DOHH2 (cell line): ENCODE data around the gene BEX2.

Experiments used
- H3F3A ChIP-seq: fragments of 200-600 bp; sonication (generic), shearing (Covaris generic); 2 replicates; pipeline ENCODE4 v1.6.0; 2016; ENCODE audit warnings: antibody characterized with exemption, mild to moderate bottlenecking; ENCODE audit not compliant: control insufficient read depth, insufficient read depth
- H3K27ac ChIP-seq: fragments of 200-600 bp; sonication (generic); 2 replicates; pipeline ENCODE4 v1.5.1; 2014; ENCODE audit warnings: low read depth, mild to moderate bottlenecking, low read length, moderate library complexity
- H3K27me3 ChIP-seq: fragments of 200-600 bp; sonication (generic); 2 replicates; pipeline ENCODE4 v1.6.1; 2014; ENCODE audit warnings: mild to moderate bottlenecking, low read length, mixed read lengths; ENCODE audit not compliant: control insufficient read depth
- H3K36me3 ChIP-seq: fragments of 200-600 bp; sonication (generic); 2 replicates; pipeline ENCODE4 v1.6.1; 2014; ENCODE audit warnings: mild to moderate bottlenecking, low read length, moderate library complexity, mixed read lengths; ENCODE audit not compliant: control insufficient read depth
- H3K4me1 ChIP-seq: fragments of 200-600 bp; sonication (generic); 2 replicates; pipeline ENCODE4 v1.6.1; 2014; ENCODE audit warnings: mild to moderate bottlenecking, low read length, mixed read lengths; ENCODE audit not compliant: control insufficient read depth
- H3K4me2 ChIP-seq: fragments of 200-600 bp; sonication (generic); 2 replicates; pipeline ENCODE4 v1.6.0; 2014; ENCODE audit warnings: mild to moderate bottlenecking, low read length, moderate library complexity
- H3K4me3 ChIP-seq: fragments of 200-600 bp; sonication (generic); 2 replicates; pipeline ENCODE4 v1.5.1; 2014; ENCODE audit warnings: mild to moderate bottlenecking, low read length, mixed read lengths
- H3K79me2 ChIP-seq: fragments of 200-600 bp; sonication (generic); 2 replicates; pipeline ENCODE4 v1.6.1; 2014; ENCODE audit warnings: mild to moderate bottlenecking, low read length, mixed read lengths; ENCODE audit not compliant: control insufficient read depth
- H3K9me2 ChIP-seq: fragments of 200-600 bp; sonication (generic); replicated peaks from 2 replicates; pipeline ENCODE4 v1.6.1; 2014; ENCODE audit warnings: mild to moderate bottlenecking, low read length, mixed read lengths; ENCODE audit not compliant: control insufficient read depth
- H3K9me3 ChIP-seq: fragments of 200-600 bp; sonication (generic); 2 replicates; pipeline ENCODE4 v1.6.1; 2014; ENCODE audit warnings: antibody characterized with exemption, low read length, mixed read lengths; ENCODE audit not compliant: control insufficient read depth, insufficient read depth
- H4K20me1 ChIP-seq: fragments of 200-600 bp; sonication (generic); 2 replicates; pipeline ENCODE4 v1.6.0; 2014; ENCODE audit warnings: low read depth, mild to moderate bottlenecking, antibody characterized with exemption, low read length, moderate library complexity; ENCODE audit not compliant: control insufficient read depth, insufficient read depth
- CTCF ChIP-seq: fragments of 200-600 bp; sonication (generic); IDR thresholded peaks from one replicate; pipeline ENCODE4 v1.5.1; 2014; ENCODE audit warnings: antibody characterized with exemption, mild to moderate bottlenecking, low read depth, low read length; ENCODE audit not compliant: poor library complexity, severe bottlenecking
- EZH2phosphoT487 ChIP-seq: fragments of 200-600 bp; sonication (generic); IDR thresholded peaks from 2 replicates; pipeline ENCODE4 v1.6.1; 2017; ENCODE audit warnings: borderline replicate concordance, mild to moderate bottlenecking, antibody characterized with exemption, low read length, moderate library complexity, mixed read lengths

Gene BEX2

DNA sequence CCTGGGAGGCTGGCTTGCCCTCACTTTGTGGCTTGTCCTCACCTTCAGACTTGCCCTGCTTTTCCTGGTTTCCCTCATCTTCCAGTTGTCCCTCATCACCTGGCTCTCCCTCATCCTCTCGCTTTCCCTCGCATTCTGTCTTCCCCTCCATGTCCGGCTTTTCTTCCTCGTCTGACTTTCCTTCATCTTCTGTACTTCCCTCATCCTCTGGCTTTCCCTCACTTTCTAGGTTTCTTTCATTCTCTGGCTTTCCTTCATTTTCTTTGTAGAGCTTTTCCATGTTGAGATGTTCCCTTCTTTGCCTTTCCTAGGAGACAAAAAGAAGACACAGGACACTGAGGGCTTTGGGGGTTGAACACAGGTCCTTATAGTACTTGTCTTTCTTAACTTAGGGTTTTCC, 36.5 kb downstream of the BEX2 start:
- Histone ChIP-seq H3K79me2 (no peaks in the 10 kb centered on the region), H3K36me3 (no peaks in the 10 kb centered on the region), H3K4me2 (no peak overlapping the region), H3F3A (no peaks in the 10 kb centered on the region), H3K4me1 (no peaks in the 10 kb centered on the region), H3K9me2 (no peaks in the 10 kb centered on the region), H3K9me3 (no peaks in the 10 kb centered on the region), H4K20me1 (no peaks in the 10 kb centered on the region), H3K4me3 (no peak overlapping the region), H3K27ac (no peak overlapping the region), H3K27me3 (no peaks in the 10 kb centered on the region)
- TF ChIP-seq CTCF (no peak), EZH2phosphoT487 (no peak)
